Pericardium fibroblast (primary cell): ENCODE measurements around the gene PYGM. TPM values are rescaled to one million over a fixed set of nuclear protein-coding genes. Genes with fewer than 3 reads are reported as not detected.

ENCODE experiments used
- total RNA-seq: library from RNA; depleted of rRNA; stranded (reverse); fragments of >200 nt; gene quantifications from 2 replicates; pipeline ENCODE4 v1.2.3, GENCODE V29; 2015

Gene PYGM
- 5.4 and 15.3 TPM in 2 replicates for total RNA-seq

DNA sequence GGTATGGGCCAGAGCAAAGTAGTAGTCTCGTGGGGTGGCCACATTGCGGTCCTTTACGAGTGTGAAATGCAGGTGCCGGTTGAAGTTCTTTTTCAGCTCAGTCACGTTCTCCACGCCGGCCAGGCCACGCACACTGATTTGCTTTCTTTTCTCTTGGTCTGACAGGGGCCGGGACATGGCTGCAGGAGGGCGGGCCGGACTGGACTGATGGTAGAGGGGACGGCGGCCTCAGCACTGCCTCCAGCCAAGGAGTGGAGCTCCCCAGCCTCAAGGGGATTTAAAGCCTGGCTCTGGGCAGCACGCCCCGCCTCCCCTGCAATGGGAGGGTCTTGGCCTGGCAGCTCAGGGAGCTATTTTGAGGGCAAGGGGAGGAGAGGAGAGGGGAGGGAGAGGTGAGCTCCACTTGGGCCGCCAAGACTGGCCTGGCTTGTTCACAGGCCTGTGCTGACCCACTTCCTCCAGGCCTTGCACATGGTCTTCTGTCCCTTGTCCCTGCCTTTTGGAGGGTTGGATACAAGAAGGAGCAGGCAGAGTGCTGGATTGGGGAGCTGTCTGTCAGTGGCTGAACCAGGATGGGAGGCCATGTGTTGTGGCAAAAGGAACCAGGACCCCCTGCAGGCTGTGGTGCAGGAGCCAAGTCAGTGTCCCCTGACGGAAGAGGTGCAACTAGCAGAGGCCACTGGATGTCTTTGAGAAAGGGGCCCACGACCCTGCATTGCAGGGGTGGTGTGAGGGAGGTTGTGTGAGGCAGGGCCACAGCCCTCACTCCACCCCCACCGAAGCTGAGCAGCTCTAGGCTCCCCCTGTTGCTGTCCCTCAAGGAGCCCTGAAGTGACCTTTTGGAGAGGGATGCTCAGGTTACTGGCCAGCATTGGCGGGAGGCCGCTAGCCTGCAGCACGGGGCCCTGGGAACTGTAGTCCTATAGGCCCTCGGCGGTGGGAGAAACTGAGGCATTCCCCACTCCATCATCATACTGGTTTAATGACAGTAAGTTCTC is at the start of gene PYGM:
Gene PYGM (minus strand): TSS at position 253 of the 998 bp plus-strand sequence. CDS start 76 bp downstream, at position 177.

DNA sequence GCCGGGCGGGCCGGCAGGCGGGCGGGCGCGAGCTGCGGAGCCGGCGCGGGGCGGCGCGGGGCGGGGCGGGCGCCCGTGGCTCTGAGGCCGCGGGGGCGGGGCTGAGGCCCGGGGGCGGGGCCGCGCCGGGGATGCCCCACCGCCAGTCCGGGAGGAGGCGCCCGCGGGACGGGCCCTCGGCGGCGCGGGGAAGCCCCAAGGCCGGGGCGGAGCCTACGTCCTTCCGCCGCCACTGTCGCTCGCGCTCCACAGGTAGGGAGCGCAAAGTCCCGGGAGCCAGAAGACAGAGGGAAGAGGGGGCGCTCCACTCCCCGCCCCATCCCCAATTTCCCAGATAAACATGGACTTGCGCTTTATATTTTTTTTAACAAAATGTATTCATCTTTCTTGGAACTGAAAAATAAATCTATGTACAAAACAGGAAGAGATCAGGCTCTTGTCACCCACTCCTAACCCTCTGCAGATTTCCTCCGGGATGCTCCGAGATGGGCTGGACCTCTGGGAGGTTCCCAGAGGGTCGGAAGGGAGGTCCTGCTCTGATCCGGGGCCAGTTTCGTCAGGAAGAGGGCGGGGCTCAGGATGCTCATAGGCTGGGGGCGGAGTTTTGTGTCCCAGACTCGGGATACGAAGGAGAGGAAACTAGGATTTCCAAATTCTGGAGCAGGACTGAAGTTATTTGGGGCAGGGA is 43.5 kb upstream of the PYGM start, which contains the start of gene MAP4K2:
Gene MAP4K2 (minus strand): TSS at position 57 of the 688 bp plus-strand sequence. CDS start 65 bp downstream, outside the sequence.

GRCh38 chr11:64778473-64779298 is 18.9 kb upstream of the PYGM start, which contains the start of gene SF1:
SF1 (minus strand) TSS chr11:64778542; CDS start chr11:64778392, 150 bp downstream.

GRCh38 chr11:64743591-64744543 is 15.9 kb downstream of the PYGM start, which contains the start of gene RASGRP2:
RASGRP2 (minus strand) TSS chr11:64744142; CDS start chr11:64742866, 1,276 bp downstream.

DNA sequence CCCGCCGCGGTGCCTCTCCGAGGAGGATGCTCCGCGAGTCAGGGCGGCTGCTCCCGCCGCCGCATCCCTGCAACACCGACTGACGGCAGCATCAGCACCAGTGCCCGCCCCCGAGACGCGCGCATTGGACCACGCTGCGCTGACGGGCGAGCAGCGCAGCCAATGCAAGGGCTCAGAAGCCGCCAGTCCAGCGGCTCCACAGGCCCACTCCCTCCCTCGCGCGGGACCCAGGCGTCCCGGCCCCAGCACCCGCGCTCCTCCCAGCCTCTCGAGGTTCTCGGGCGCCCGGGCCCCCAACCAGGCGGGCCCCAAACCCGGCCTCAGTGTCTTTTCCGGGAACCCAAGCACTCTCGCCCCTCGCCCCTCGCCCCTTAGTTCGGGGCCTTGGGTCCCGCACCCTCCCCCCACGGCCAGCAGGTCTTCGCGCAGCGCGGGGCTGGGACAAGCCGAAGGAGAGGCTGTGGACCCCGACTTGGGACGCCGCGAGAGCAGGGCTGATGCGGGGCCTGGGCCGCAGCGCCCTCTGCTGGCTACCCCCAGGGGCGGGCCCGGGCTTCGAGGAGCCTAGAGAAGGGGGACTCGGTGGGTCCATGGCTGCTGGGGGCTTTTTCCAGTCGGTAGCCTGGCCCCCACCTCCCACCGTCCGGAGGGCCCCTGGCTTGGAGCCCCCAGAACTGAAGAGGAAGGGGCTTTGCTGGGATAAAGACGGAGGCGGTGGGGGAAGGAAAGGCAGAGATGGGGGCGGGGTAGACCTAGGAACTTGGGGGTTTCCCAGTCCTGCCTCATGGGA is 36.5 kb downstream of the PYGM start, which contains the start of gene NRXN2:
Gene NRXN2 (minus strand): TSS at position 81 of the 790 bp plus-strand sequence. CDS start 9,498 bp downstream, outside the sequence.

Other genes starting within 250 kb of the PYGM start
- gene SLC22A11, start 204.0 kb downstream of the PYGM start, total RNA-seq: not detected in 2 replicates
- not detected in 2 replicates for gene SLC22A12, start 168.8 kb downstream of the PYGM start, total RNA-seq
- gene NRXN2, start 36.8 kb downstream of the PYGM start, total RNA-seq: 0.51 and 3.2 TPM in 2 replicates
- 0.68 and 1.3 TPM in 2 replicates for gene RASGRP2, start 15.8 kb downstream of the PYGM start, total RNA-seq
- gene SF1, start 18.6 kb upstream of the PYGM start, total RNA-seq: 107 and 112 TPM in 2 replicates
- 17.6 and 23.2 TPM in 2 replicates for gene MAP4K2, start 43.2 kb upstream of the PYGM start, total RNA-seq
- gene MEN1, start 50.6 kb upstream of the PYGM start, total RNA-seq: 19.6 and 29.2 TPM in 2 replicates
- gene CDC42BPG, start 84.7 kb upstream of the PYGM start, total RNA-seq: 0.26 TPM in 1 of 2 replicates, not detected in the other
- 52.1 and 66.7 TPM in 2 replicates for gene EHD1, start 118.6 kb upstream of the PYGM start, total RNA-seq
- gene ATG2A, start 157.2 kb upstream of the PYGM start, total RNA-seq: 16.2 and 19.2 TPM in 2 replicates
- gene PPP2R5B, start 164.7 kb upstream of the PYGM start, total RNA-seq: 11.1 and 21.6 TPM in 2 replicates
- 0.35 TPM in 1 of 2 replicates, not detected in the other for gene GPHA2, start 175.9 kb upstream of the PYGM start, total RNA-seq
- not detected in 2 replicates for gene MAJIN, start 212.1 kb upstream of the PYGM start, total RNA-seq
- 0.12 and 0.51 TPM in 2 replicates for gene BATF2, start 237.0 kb upstream of the PYGM start, total RNA-seq